IPS-NIHi11 (cell line): ENCODE measurements around the gene TRIM29.

ENCODE experiments used
- DNase-seq: peaks from one replicate; pipeline ENCODE4 v3.0.0; 2012; ENCODE audit warnings: mixed read lengths, low spot score

Gene TRIM29

DNA sequence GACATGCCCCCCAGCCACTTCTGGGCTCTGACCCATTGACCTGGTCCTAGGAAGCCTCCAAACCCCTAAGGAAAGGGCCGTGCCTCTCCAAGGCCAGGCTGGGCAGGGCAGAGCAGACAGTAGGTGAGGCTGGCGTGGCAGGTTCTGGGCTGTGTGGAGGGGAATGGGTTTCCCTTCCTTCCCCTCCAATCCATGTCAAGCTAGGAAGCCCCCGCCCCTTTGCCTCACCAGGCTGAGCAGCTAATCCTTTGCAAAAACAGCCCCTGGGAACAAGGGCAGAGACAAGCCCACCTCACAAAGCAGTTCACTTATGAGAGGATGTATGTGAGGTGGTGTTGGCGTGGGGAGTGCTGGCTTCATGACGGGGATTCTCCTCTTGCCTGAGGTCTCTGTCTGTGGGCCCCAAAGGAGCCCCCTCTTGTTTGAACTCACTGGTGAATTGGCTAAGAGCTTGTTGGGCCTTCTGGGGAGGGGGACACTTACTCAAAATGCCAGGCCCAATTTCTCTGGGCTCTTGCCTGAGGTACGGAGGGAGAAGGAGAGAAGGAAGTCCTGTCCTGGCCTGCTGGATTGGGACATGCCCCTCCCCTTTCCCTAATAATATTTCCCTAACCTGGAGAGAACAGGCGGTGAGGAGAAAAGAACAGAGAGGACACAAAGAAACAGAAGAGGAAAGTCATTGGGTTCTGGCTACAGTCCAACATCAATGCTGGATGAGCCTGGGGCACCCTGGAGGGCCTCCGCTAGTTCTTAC is 1.6 kb upstream of the TRIM29 start:
- peak; percentile 29 for DNase-seq

DNA sequence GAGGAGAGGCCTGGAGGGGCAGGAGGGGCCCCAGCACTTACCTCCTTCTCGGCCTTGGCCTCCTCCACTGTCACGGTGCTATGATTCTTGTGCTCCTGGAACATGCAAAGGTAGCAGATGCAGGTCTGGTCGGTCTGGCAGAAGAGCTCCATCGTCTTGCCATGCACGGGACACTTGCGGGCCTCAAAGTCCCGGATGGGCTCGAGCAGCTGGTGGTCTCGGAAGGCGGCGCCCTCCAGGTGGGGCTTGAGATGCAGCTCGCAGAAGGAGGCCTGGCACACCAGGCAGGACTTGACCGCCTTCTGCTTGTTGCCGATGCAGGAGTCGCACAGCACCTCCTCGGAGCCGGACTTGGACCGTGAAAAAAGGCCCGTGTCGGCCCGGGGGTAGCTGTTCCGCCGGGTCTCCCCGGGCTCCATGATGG is 714 bp downstream of the TRIM29 start:
- peak; percentile 16 for DNase-seq

DNA sequence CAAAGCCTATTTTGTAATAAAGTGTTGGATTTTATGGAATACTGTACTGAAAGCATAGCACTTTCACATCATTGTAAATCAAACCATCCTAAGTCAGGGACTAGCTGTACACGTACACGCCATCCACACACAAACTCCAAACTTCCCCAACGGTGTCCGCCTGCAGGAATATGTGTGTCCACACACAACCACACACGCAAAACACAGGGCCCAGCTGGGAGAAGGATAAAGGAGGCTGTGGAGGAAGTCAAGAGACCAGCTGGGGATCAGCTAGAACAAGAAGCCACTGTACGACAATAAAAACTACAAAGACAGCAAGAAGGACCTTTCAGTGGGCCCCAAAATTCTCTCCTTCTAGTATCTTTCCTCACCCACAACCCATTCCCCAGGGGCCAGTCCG is 1.6 kb downstream of the TRIM29 start:
- DNase-seq = peak; percentile 1

DNA sequence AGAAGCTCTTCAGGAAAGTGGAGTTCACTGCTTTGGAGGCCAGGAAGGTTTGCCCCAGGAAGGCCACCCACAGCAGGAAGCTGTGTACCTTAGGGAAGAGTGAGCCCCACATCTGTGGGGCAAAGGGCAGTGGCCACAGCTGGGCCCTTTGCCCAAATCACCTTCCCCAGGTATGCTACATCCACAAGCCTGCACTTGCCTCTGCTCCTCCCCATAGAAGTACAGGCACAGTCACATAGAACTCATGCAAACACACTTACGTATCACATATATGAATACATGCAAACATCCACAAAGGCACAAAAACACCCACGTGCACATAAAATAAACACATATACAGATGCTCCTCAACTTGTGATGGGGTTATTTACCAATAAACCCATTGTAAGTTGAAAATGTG is 2.1 kb downstream of the TRIM29 start:
- DNase-seq = peak; percentile 10

DNA sequence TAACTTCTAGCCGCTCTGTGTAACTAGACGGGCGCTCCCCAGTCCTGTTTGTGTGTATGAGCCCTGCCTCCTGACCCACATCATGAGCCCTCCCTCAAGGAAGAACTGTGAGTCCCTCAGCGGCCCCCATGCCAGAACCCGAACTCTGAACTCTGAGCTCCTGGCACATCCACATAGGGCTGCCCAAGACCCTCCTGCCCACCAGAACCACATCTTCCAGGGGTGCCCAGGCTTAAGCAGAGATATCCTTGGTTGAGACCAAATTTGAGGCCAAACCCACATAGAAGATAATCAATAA is 3.0 kb downstream of the TRIM29 start:
- no peak for DNase-seq

DNA sequence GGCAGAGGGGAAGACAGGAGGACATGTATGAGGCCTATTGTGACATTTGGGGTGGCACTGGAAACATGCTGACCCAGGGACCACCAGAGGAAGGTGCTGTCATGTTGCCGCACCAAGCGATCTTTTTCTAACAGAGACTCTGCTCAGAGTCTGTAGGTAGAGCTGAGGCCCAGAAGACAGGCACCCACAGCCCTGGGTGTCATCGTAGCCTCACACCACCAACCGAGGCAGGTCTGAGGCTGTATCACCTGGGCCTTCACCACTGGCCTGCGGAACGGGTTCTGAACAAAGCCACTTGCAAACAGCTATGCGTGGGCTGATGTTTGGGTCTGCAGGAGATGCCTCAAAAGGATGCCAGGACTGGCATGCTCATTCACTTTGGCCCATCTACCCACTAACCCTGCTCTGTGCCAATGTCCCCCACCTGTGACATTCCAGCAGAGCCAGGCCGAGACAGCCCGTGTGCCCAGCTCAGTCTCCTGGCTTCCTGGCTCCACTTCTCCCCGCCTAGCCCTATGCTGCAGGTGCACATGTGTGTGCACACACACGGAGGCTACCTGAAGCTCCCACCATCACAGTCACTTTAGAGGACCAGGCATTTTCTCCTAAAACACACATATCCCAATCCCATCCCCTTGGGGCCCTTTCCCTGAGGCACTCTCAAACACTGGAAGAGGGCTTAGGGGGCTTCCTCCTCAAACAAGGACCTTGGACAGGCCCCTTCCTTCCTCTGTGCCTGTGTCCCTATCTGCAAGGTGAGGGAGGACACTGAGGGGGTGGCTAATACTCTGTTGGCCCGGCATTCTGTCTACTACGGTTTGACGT is 3.6 kb downstream of the TRIM29 start:
- DNase-seq = peak; percentile 5

DNA sequence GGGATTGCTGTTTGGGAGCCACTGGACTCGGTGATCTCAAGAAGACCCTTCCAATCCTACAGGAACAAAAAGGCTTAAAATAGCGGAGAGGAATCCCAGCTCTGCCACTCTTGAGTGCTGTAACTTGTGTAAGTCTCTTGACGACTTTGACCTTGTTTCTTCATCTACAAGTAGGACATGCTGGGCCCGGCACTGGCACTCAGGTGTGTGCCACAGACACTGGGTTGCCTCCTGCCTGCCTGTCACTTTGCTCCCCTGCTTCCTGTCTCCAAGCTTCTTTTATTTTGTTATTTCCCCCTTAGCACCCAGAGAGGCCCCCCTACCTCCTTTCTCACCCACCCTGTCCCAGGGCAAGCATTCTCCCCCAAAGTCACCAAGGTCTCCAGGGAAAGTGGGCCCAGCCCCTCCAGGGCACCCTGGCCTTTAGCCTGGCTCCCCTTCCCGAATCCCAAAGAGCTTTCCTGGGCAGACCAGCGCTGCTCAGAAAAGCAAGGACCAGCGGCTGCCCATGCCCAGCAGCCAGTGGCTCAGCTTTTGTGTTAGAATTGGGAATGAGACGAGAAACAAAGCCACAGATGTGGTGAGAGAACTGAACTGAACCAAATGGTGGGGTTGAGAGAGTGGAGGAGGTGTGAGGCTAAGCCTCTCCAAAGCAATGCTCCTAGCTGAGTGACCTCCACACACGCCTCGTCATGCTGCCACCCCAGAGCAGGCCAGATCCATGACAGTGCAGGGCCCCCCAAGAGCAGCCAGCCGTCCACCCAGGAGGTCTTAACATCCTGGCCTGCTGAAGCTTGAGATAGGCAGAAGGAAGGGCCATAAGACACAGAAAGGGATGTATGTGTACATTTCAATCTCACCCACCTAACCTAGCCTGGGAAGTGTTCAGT is 4.5 kb downstream of the TRIM29 start:
- no peak for DNase-seq

DNA sequence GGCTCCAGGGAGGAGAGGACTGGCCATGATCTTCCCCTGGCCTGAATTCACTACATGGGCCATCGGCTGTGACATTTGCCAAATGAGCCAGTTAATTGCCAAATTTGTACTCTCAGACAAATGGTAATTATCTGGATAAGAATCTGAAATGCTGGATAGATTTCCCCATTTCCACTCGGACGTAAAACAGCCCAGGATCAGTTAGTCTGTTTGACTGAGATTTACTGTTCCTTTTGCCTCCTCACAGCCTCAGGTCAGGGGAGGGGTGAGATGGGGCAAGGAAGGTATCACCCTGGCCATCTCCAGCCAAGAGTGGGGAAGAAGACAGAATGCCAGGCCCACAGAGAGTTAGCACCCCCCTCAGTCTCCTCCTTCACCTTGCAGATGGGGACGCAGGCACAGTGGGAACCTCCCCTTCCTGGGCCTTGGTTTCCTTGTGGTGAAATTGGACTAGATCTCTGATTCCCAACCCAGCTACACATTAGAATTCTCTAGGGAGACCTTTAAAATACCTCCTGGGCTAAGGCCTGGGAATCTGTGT is 5.2 kb downstream of the TRIM29 start:
- DNase-seq = no peak

DNA sequence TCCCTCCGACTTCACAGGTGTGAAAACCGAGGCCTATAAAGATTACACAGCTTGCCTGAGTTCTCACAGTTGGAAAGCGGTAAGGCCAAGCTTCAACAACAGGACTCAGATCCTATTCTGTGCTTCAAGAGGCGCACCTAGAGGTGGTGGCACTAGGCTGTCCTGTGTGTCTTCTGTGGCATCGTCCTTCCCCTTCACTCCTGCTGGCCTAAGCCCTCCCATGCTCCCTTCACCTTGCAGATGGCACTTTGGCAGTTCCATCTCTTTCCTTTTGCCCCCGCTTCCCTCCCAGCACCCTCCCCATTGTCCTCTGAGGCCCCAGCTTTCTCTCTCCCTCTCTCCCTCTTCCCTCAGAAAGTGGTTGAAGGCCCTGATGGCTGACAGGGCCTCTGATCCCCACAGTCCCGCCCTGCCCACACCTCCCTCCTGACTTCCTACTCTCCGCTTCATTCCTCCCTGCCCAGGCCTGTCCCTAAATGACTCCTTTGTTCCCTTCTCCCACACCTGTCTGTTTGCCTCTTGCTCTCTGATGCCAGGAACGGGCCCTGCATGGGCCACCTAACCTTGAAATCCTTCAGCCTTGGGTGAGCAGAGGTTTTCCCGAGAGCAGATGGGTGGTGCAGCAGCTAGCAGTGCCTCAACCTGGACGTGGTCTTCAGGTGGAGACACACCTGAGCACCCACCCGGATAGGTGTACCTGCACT is 5.8 kb downstream of the TRIM29 start:
- no peak for DNase-seq

DNA sequence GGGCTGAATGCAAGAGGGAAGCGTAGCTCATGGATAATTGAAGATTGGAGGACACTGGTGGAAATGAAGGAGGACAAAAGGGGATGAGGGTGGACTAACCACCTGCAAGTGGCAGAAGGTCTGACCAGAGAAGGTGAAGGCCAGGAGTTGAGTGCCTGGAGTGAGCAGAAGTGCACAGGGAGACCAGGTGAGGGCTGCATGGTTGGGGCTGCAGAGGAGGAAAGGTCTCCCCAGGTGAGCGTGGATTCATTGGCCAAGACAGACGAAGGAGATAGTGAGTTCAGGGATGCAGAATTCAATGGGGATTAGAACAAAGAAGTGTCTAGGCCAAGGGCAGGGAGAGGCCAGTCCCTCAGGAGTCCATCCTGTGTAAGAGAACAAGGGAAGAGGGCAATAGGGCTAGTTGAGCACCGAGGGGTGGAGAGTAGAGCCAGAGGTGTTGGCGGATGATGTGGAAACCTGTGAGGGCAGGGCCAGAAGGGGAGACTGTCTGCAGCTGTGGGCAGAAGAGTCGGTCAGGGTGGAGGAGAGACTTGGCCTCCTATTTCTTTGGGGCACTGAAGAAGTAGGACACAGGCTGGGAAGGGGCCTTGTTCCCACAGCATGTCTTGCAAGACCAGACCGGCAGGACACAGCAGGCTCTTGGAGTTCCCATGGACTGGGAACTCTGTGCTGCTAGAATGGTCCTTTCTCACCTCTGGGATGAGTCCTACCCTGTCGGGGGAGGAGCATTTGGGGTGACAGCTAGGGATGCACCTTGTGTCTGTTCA is 6.7 kb downstream of the TRIM29 start:
- no peak for DNase-seq

DNA sequence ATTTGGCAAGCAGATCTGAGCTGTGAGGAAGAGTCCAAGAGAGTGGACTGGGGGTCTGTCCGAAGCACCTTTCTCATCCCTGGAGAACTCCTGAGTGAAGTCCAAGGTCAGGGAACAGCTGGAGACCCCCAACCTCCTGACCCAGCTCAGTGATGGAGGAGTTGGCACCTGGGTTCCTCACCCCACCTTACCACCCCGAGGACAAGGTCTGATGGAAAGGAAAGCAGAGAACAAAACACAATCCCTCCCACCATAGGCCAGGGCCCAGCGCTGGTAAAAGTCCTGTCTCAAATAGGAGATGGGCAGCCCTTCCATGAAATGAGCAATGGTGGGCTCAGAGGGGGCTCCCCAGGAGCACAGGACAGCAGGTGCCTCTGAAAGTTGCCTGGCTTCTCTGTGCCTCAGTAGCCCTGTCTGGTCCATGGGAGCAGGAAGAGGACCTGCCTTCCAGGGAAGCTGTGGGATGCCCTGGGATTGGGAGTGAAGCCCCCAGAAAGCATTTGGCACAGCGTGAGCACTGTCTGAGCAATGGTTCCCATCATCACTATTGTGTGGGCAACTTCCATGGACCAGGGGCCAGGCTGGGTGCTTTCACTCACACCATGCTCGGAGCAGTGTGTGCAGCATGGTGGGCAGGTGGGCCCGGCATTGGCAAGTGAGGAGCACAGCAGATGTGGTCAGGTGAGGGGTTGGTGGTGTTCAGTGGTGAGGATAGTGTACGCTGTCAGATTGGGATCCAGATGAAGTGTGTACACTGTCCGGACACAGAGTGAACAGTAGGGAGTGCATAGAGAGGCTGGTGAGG is 7.5 kb downstream of the TRIM29 start:
- DNase-seq = no peak

DNA sequence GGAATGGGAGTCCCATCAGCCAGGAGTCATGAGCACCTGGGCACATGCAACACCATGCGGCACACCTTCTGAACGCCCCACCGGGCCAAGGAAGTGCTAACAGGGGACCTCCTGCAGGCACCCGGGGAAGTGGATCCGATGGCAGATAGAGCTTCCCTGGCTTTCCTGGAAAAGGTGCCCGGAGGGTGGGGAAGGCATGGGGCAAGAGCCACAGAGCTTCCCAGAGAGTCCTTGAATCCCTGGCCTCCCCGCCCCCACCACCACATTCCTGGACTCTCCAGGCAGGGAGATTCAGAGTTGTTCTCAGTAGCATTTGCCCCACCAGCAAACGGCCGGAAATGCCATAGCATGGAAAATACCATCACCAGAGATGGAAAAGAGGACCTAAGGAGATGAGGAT is 8.3 kb downstream of the TRIM29 start:
- DNase-seq = no peak

DNA sequence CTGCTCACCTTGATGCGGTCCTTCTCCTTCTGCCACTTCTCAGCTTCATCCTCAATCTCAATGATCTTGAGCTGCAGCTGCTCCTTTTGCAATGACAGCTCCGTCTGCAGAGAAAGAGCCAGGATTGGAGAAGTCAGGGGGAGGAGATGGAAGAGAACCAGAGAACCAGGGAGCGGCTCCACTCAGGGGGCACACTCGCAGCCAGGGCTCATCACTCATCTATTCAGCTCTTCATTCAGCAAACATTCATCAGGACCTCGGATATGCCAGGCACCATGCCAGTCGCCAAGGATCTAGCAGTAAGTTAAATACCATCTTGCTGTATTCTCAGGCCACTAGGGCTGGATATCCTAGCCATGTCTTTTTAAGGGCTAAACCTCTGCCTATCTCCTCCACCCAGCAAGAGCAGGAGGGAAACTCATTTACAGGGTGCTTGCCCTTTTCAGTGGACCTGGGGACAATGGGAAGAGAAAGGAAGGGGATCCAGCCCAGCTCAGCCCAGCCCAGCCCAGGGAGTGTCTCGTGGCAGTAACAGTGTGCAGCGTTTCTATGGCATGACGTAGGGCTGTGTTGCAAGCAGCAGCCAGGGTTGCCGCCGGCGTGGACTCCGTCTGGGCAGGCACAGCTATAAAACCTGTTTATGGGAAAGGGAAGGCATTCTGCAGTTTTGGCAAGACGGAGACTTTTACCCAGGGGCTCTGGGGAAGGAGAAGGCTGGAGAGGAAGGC is 9.4 kb downstream of the TRIM29 start:
- no peak for DNase-seq

DNA sequence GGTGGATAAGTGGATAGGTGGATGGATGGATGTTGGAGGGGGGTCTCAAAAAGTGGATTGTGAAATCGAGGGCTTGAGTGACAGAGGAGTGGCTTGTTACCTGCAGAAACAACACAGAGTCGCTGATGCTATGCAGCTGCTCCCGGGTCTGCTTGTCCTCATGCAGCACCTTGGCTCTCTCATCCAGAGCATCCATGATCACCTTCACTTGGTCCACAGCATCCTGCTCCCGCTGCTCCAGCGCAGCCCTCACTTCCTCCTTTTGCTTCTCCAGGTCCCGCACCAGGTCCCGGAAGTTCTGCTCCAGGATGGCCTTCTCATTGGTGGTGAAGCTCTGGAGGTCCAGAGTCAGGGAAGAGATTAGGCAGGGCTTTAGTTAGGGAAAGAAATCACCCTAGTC is 10.7 kb downstream of the TRIM29 start:
- DNase-seq = no peak

DNA sequence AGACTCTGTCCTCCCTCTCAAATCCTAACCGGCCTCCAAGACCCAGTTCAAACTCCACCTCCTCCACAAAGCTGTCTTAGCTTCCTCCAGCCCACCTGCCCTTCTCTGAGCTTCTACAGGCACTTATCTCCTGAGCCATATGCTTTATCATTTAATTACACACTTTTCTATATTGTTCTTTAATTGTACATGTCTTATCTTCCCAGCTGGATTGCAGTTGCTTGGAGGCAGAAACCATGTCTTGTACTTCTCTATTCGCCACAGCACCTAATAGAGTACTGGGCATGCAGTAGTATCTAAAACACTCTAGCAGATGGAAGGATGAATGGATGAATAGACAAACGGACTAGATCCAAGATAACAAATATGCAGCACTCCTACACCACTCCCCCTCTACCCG is 11.3 kb downstream of the TRIM29 start:
- no peak for DNase-seq

DNA sequence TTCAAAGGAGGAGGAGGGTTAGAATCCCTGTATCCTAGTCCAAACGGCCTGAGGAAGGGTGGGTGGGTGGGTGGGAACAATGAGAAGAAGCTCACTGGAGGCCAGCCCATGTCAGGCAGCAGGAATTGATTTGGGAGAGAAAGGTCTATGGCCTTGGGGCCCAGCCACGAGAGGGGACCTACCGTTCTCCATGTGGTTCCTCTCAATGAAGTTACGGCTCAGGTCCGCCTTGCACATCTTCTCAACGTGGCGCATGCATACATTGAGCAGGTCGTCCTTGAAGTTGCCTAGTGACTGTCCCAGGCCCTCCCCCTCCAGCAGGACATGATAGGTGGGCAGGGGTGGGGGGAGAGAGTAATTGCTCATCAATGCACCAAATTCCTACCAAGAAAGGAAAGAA is 12.4 kb downstream of the TRIM29 start:
- DNase-seq = no peak

DNA sequence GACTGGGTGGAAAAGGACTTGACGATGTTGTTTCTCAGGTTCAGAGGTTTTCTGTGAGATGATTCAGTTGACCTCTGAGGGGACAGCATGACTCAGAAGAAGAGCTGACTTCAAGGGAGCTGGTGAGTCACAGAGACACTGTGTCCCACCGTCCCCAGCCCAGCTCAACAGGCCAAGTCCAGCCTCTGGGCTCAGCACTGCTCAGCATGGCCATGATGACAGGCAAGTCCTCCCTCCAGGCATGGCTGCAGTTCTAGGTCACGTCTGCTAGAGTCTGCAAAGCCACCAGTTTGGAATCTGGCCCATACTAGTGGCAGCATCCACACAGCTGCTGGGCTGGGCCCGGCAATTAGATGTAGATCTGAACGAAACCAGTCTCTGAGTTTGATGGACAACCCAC is 12.9 kb downstream of the TRIM29 start:
- no peak for DNase-seq

DNA sequence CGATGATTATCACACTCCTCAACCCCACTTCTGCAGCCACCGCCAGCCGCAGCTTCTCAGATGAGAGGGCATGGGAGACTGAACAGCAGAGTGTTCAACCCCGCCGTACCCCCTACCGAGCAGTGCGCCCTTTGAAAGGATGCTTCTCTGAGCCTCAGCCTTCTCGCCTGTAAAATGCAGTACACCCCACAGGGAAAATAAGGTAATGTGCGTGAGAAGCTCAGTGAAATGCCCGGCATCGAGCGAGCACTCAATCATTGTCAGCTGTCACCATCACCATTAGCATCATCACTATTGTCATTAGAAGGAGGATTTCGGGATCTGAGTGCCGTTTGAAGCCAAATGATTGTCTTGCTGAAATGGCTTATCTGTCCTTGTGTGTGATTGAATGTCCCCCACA is 13.6 kb downstream of the TRIM29 start:
- no peak for DNase-seq

DNA sequence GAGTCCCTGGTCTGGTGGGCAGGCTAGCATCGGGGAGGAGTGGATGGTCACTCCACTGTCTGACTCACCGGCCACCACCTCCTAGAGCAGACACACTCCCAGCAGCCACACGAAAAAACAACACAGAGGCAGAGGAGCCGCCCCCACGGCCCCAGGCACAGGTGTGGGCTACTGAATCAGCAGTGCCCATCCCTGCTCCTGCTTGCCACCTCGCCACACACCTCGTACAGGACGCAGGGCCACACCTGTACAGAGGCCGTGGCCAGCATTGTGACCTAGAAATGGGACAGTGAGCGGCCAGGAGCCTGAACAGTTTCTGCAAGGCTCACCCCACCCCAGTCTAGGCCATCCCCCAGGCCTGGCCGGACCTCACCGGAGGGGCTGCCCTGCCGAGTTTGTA is 14.0 kb downstream of the TRIM29 start:
- DNase-seq = no peak
